ENCODE results near the gene CAST. TPM values are rescaled to one million over a fixed set of nuclear protein-coding genes. Genes with fewer than 3 reads are reported as not detected.

CAST gene
- total and polyA plus RNA-seq, 2 donors (not counting 3 experiments of a cell fraction or from before 2014, with no cell fraction given), result 33.7 to 194 TPM

- Histone ChIP-seq H4K20me1 (replicated peaks; ENCODE audit: control insufficient read depth, extremely low read depth, insufficient read depth, low read length) (no peaks in the 10 kb centered on the region), H2AFZ (ENCODE audit: low read depth, low read length) (no peak overlapping the region), H3K4me1 (ENCODE audit: control insufficient read depth, extremely low read depth, insufficient read depth, low read length) (peaks cover 3% of the 10 kb centered on the region), H3K4me2 (ENCODE audit: insufficient read depth, low read length) (no peak overlapping the region), H3K9me1 (replicated peaks; ENCODE audit: control insufficient read depth, extremely low read depth, insufficient read depth, low read length) (no peaks in the 10 kb centered on the region), H3K36me3 (ENCODE audit: control insufficient read depth in 2 of 2, extremely low read depth in 1 of 2, insufficient read depth in 2 of 2, low read length in 2 of 2) (peaks cover 16 to 26% of the 10 kb centered on the region in 2 experiments), H3K27me3 (ENCODE audit: control insufficient read depth in 2 of 2, insufficient read depth in 2 of 2, low read length in 2 of 2) (no peaks in the 10 kb centered on the region), H3K79me2 (ENCODE audit: control insufficient read depth, insufficient read depth, low read length) (no peaks in the 10 kb centered on the region), H3K27ac (ENCODE audit: insufficient read depth, low read depth, low read length) (no peak overlapping the region), H3K4me3 (replicated peaks in 1 of 3; ENCODE audit: insufficient read depth in 1 of 3, low read depth in 1 of 3, low read length in 3 of 3) (no peak overlapping the region), H3K9ac (replicated peaks; ENCODE audit: extremely low read depth, insufficient read depth, low read length) (no peak overlapping the region), H3K9me3 (replicated peaks; ENCODE audit: control insufficient read depth, insufficient read depth, low read length) (no peaks in the 10 kb centered on the region)
- BruUV-seq (replicated peaks), result no TSS peak
- dilution Hi-C loops (cut with MboI; ENCODE audit: extremely low pct_ligation_motif_present, low sequenced_read_pairs), result no loop called here
- FAIRE-seq (no peak), DNase-seq (ENCODE audit: low read depth, low spot score) (no peak)
- ChIA-PET POLR2A (no interaction called here), CTCF (interaction anchor here (1.4 to 2.5 kb wide), 2 partner anchors 23 to 222 kb away, joined by 5 to 6 read pairs; no protein-coding TSS in a partner anchor)
- TF ChIP-seq FOS (IDR thresholded peaks at IDR 0.05; ENCODE audit: borderline replicate concordance, insufficient read depth, low read length) (no peak), GATA2 (IDR thresholded peaks at IDR 0.05; ENCODE audit: insufficient read depth, insufficient read length, low read depth, low read length) (no peak), EZH2 (IDR thresholded peaks at IDR 0.05; ENCODE audit: borderline replicate concordance, low read depth, low read length, severe bottlenecking) (no peak), POLR2AphosphoS5 (IDR thresholded peaks at IDR 0.05; ENCODE audit: insufficient read depth, low read depth, low read length) (no peak), POLR2A (IDR thresholded peaks at IDR 0.05; ENCODE audit: low read depth, low read length) (no peak)
- intact Hi-C loops (cut with micrococcal nuclease), result no loop called here
Observed at GRCh38 chr5:96775050-96775449, 112.9 kb downstream of the CAST start.

- TF ChIP-seq MAX (IDR thresholded peaks at IDR 0.05; ENCODE audit: insufficient read depth, insufficient read length), result no peak
- no peak for TF ChIP-seq MYC (IDR thresholded peaks at IDR 0.05; ENCODE audit: low read depth, low read length)
- TF ChIP-seq, protein P1, sequence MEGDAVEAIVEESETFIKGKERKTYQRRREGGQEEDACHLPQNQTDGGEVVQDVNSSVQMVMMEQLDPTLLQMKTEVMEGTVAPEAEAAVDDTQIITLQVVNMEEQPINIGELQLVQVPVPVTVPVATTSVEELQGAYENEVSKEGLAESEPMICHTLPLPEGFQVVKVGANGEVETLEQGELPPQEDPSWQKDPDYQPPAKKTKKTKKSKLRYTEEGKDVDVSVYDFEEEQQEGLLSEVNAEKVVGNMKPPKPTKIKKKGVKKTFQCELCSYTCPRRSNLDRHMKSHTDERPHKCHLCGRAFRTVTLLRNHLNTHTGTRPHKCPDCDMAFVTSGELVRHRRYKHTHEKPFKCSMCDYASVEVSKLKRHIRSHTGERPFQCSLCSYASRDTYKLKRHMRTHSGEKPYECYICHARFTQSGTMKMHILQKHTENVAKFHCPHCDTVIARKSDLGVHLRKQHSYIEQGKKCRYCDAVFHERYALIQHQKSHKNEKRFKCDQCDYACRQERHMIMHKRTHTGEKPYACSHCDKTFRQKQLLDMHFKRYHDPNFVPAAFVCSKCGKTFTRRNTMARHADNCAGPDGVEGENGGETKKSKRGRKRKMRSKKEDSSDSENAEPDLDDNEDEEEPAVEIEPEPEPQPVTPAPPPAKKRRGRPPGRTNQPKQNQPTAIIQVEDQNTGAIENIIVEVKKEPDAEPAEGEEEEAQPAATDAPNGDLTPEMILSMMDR (IDR thresholded peaks at IDR 0.05; ENCODE audit: extremely low read depth in 1 of 2, insufficient read depth in 1 of 2, low read depth in 1 of 2, low read length in 2 of 2), result no peak
- TF ChIP-seq EZH2 (IDR thresholded peaks at IDR 0.05; ENCODE audit: borderline replicate concordance, low read depth, low read length, severe bottlenecking), result no peak
- TF ChIP-seq FOS (IDR thresholded peaks at IDR 0.05; ENCODE audit: borderline replicate concordance, insufficient read depth, low read length), result no peak
- TF ChIP-seq POLR2A (IDR thresholded peaks at IDR 0.05; ENCODE audit: low read depth, low read length), result no peak
- TF ChIP-seq GATA2 (IDR thresholded peaks at IDR 0.05; ENCODE audit: insufficient read depth, insufficient read length, low read depth, low read length), result no peak
- no peak for TF ChIP-seq JUN (IDR thresholded peaks at IDR 0.05; ENCODE audit: borderline replicate concordance, insufficient read depth, insufficient read length, low read depth)
- TF ChIP-seq POLR2AphosphoS5 (IDR thresholded peaks at IDR 0.05; ENCODE audit: insufficient read depth, low read depth, low read length), result no peak
- Histone ChIP-seq H3K79me2 (ENCODE audit: control insufficient read depth, insufficient read depth, low read length) (no peaks in the 10 kb centered on the region), H3K9me1 (replicated peaks; ENCODE audit: control insufficient read depth, extremely low read depth, insufficient read depth, low read length) (no peaks in the 10 kb centered on the region), H3K4me2 (ENCODE audit: insufficient read depth, low read length) (no peak overlapping the region), H3K9me3 (replicated peaks; ENCODE audit: control insufficient read depth, insufficient read depth, low read length) (no peaks in the 10 kb centered on the region), H3K4me1 (ENCODE audit: control insufficient read depth, extremely low read depth, insufficient read depth, low read length) (peaks cover 8% of the 10 kb centered on the region), H2AFZ (ENCODE audit: low read depth, low read length) (no peak overlapping the region), H3K4me3 (replicated peaks in 1 of 3; ENCODE audit: insufficient read depth in 1 of 3, low read depth in 1 of 3, low read length in 3 of 3) (no peak overlapping the region), H3K27ac (ENCODE audit: insufficient read depth, low read depth, low read length) (no peak overlapping the region), H3K27me3 (ENCODE audit: control insufficient read depth in 2 of 2, insufficient read depth in 2 of 2, low read length in 2 of 2) (no peaks in the 10 kb centered on the region), H4K20me1 (replicated peaks; ENCODE audit: control insufficient read depth, extremely low read depth, insufficient read depth, low read length) (no peaks in the 10 kb centered on the region), H3K36me3 (ENCODE audit: control insufficient read depth in 2 of 2, extremely low read depth in 1 of 2, insufficient read depth in 2 of 2, low read length in 2 of 2) (peaks cover 16 to 22% of the 10 kb centered on the region in 2 experiments), H3K9ac (replicated peaks; ENCODE audit: extremely low read depth, insufficient read depth, low read length) (no peak overlapping the region)
- FAIRE-seq (no peak), DNase-seq (ENCODE audit: low read depth, low spot score) (no peak)
- intact Hi-C loops (cut with micrococcal nuclease) (no loop called here), dilution Hi-C loops (cut with MboI; ENCODE audit: extremely low pct_ligation_motif_present, low sequenced_read_pairs) (no loop called here)
- ChIA-PET CTCF (interaction anchor here (1.4 to 2.5 kb wide), 2 partner anchors 23 to 222 kb away, joined by 5 to 6 read pairs; no protein-coding TSS in a partner anchor), POLR2A (no interaction called here)
- BruUV-seq (replicated peaks), result no TSS peak
Observed at GRCh38 chr5:96775689-96776088, 113.5 kb downstream of the CAST start.

Measured in endothelial cell of umbilical vein (primary cell).